ENCODE results near the gene BCKDHB. TPM values are rescaled to one million over a fixed set of nuclear protein-coding genes. Genes with fewer than 3 reads are reported as not detected.
"Not testable (repeated sequence)": the region's sequence is repeated elsewhere in the genome, so short reads cannot be mapped to it uniquely, and the experiment has no call there.

BCKDHB gene
- total and polyA plus RNA-seq, 2 experiments from 2014 or later, result 32.1 to 42.7 TPM

DNA sequence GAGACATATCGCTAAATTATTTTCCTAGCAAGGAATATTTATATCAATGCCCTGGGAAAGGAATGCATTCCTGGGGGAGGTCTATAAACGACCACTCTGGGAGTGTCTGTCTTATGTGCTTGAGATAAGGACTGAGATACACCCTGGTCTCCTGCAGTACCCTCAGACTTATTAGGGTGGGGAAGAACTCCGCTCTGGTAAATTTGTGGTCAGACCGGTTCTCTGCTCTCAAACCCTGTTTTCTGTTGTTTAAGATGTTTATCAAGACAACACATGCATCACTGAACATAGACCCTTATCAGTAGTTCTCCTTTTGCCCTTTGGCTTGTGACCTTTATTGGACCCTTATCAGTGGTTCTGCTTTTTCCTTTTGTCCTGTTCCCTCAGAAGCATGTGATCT is 188.1 kb downstream of the BCKDHB start:
- H3K79me2 ChIP-seq (replicated peaks; ENCODE audit: insufficient read depth); H3K4me3 ChIP-seq; H3K27ac ChIP-seq (ENCODE audit: low read depth); DNase-seq (ENCODE audit: low spot score); H3K4me2 ChIP-seq; H3K27me3 ChIP-seq (ENCODE audit: insufficient read depth); H3K4me1 ChIP-seq (ENCODE audit: insufficient read depth); H3K27ac Mint-ChIP-seq; H3F3A ChIP-seq (replicated peaks; ENCODE audit: low read depth); H3K27me3 Mint-ChIP-seq (ENCODE audit: insufficient read depth, low read depth, poor library complexity); H2AFZ ChIP-seq; H4K20me1 ChIP-seq (replicated peaks; ENCODE audit: insufficient read depth); H3K4me1 Mint-ChIP-seq; H3K4me3 Mint-ChIP-seq; ATAC-seq: not testable (repeated sequence)
- H3K9me3 Mint-ChIP-seq, result peaks cover 39% of the 10 kb centered on the region
- peaks cover 51% of the 10 kb centered on the region for H3K36me3 Mint-ChIP-seq (ENCODE audit: low read depth)
- H3K36me3 ChIP-seq (ENCODE audit: insufficient read depth), result peaks cover 19% of the 10 kb centered on the region; the same call in 1 of the 2 replicates
- peaks cover 13% of the 10 kb centered on the region for H3K9me2 ChIP-seq (ENCODE audit: insufficient read depth)

DNA sequence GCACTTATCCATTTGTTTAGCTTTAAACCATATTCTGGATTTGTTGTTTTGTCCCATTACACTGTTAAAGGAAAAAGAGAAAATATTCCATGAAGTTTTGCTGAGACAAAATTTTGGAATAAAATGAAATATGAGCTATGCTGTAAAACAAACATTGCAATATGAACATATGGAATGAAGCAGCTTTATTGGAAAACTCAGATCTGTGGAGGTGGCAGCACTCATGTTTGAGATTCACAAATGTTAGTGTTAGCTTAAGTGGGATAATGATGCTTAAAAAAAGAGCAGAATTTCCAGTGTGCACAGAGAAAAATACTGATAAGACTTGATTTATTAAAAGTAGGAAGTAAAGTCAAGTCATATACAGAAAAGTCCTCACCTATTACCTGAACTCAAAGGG is 196.2 kb downstream of the BCKDHB start:
- Histone ChIP-seq H2AFZ (no peak overlapping the region), H3F3A (replicated peaks; ENCODE audit: low read depth) (no peaks in the 10 kb centered on the region), H3K4me1 (ENCODE audit: insufficient read depth) (no peaks in the 10 kb centered on the region), H3K4me2 (no peak overlapping the region), H4K20me1 (replicated peaks; ENCODE audit: insufficient read depth) (no peaks in the 10 kb centered on the region), H3K4me3 (no peak overlapping the region), H3K27me3 (ENCODE audit: insufficient read depth) (no peaks in the 10 kb centered on the region), H3K27ac (ENCODE audit: low read depth) (no peak overlapping the region), H3K36me3 (ENCODE audit: insufficient read depth) (peaks cover 4% of the 10 kb centered on the region; the same call in 1 of the 2 replicates), H3K79me2 (replicated peaks; ENCODE audit: insufficient read depth) (no peaks in the 10 kb centered on the region), H3K9me2 (ENCODE audit: insufficient read depth) (peaks cover 13% of the 10 kb centered on the region)
- 0 out of 3 replicates have a peak, but pooled peaks cover 3% of the 10 kb centered on the region for H3K36me3 Mint-ChIP-seq (ENCODE audit: low read depth)
- H3K4me3 Mint-ChIP-seq, result no peak overlapping the region
- TF ChIP-seq JUNB (IDR thresholded peaks at IDR 0.05; ENCODE audit: unreplicated experiment) (no peak), EZH2phosphoT487 (IDR thresholded peaks at IDR 0.05; ENCODE audit: unreplicated experiment) (no peak)
- no peaks in the 10 kb centered on the region for H3K4me1 Mint-ChIP-seq
- DNase-seq (ENCODE audit: low spot score) (no peak), ATAC-seq (no peak)
- no peak overlapping the region for H3K27ac Mint-ChIP-seq
- H3K9me3 Mint-ChIP-seq, result no peaks in the 10 kb centered on the region
- no peaks in the 10 kb centered on the region for H3K27me3 Mint-ChIP-seq (ENCODE audit: insufficient read depth, low read depth, poor library complexity)

DNA sequence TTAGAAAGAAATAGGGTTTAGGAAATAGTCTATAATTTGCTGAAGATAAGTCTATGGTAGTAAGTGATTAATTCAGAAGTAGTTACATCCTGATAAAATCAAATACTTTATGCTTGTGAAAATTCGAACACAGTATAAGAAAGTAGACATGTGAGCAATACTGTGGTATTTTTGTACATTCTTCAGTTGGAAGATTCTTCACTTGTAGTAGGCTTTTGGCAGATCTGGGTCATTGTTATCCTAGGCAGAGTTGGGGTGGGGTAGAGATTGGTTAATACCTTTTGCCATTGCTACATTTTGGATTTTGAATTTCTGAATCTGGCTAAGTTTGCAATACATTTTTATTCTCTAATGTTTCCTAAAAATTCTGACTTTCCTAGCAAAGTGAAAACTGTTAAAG is 197.5 kb downstream of the BCKDHB start:
- no peak overlapping the region for H3K4me3 Mint-ChIP-seq
- DNase-seq (ENCODE audit: low spot score), result no peak
- no peak for TF ChIP-seq CREB1 (CRISPR knock-in tag; IDR thresholded peaks at IDR 0.05; ENCODE audit: low read depth)
- TF ChIP-seq POLR2AphosphoS5 (IDR thresholded peaks at IDR 0.05; ENCODE audit: low read depth), result no peak
- TF ChIP-seq, protein P1, sequence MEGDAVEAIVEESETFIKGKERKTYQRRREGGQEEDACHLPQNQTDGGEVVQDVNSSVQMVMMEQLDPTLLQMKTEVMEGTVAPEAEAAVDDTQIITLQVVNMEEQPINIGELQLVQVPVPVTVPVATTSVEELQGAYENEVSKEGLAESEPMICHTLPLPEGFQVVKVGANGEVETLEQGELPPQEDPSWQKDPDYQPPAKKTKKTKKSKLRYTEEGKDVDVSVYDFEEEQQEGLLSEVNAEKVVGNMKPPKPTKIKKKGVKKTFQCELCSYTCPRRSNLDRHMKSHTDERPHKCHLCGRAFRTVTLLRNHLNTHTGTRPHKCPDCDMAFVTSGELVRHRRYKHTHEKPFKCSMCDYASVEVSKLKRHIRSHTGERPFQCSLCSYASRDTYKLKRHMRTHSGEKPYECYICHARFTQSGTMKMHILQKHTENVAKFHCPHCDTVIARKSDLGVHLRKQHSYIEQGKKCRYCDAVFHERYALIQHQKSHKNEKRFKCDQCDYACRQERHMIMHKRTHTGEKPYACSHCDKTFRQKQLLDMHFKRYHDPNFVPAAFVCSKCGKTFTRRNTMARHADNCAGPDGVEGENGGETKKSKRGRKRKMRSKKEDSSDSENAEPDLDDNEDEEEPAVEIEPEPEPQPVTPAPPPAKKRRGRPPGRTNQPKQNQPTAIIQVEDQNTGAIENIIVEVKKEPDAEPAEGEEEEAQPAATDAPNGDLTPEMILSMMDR (conservative IDR thresholded peaks at IDR 0.05; ENCODE audit: low read depth in 2 of 2), result no peak
- no peak for TF ChIP-seq EZH2 (IDR thresholded peaks at IDR 0.05; ENCODE audit: low read depth, unreplicated experiment)
- TF ChIP-seq NANOG (IDR thresholded peaks at IDR 0.05; ENCODE audit: borderline replicate concordance), result no peak
- TF ChIP-seq, protein P2, sequence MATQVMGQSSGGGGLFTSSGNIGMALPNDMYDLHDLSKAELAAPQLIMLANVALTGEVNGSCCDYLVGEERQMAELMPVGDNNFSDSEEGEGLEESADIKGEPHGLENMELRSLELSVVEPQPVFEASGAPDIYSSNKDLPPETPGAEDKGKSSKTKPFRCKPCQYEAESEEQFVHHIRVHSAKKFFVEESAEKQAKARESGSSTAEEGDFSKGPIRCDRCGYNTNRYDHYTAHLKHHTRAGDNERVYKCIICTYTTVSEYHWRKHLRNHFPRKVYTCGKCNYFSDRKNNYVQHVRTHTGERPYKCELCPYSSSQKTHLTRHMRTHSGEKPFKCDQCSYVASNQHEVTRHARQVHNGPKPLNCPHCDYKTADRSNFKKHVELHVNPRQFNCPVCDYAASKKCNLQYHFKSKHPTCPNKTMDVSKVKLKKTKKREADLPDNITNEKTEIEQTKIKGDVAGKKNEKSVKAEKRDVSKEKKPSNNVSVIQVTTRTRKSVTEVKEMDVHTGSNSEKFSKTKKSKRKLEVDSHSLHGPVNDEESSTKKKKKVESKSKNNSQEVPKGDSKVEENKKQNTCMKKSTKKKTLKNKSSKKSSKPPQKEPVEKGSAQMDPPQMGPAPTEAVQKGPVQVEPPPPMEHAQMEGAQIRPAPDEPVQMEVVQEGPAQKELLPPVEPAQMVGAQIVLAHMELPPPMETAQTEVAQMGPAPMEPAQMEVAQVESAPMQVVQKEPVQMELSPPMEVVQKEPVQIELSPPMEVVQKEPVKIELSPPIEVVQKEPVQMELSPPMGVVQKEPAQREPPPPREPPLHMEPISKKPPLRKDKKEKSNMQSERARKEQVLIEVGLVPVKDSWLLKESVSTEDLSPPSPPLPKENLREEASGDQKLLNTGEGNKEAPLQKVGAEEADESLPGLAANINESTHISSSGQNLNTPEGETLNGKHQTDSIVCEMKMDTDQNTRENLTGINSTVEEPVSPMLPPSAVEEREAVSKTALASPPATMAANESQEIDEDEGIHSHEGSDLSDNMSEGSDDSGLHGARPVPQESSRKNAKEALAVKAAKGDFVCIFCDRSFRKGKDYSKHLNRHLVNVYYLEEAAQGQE (IDR thresholded peaks at IDR 0.05; ENCODE audit: unreplicated experiment), result no peak
- TF ChIP-seq ZNF331 (CRISPR knock-in tag; IDR thresholded peaks at IDR 0.05; ENCODE audit: low read depth), result no peak
- TF ChIP-seq, protein P3, sequence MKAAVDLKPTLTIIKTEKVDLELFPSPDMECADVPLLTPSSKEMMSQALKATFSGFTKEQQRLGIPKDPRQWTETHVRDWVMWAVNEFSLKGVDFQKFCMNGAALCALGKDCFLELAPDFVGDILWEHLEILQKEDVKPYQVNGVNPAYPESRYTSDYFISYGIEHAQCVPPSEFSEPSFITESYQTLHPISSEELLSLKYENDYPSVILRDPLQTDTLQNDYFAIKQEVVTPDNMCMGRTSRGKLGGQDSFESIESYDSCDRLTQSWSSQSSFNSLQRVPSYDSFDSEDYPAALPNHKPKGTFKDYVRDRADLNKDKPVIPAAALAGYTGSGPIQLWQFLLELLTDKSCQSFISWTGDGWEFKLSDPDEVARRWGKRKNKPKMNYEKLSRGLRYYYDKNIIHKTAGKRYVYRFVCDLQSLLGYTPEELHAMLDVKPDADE (IDR thresholded peaks at IDR 0.05), result no peak
- TF ChIP-seq STAT1 (IDR thresholded peaks at IDR 0.05; ENCODE audit: unreplicated experiment), result no peak
- TF ChIP-seq JUNB (IDR thresholded peaks at IDR 0.05; ENCODE audit: unreplicated experiment), result no peak

More for the DNA sequence above, 197.5 kb downstream of the BCKDHB start:
- no peak overlapping the region for H2AFZ ChIP-seq
- Mint-ChIP-seq H3K36me3 (ENCODE audit: low read depth) (0 out of 3 replicates have a peak, but pooled peaks cover 3% of the 10 kb centered on the region), H3K27ac (no peak overlapping the region; the same call in 1 of the 2 replicates), H3K9me3 (no peaks in the 10 kb centered on the region), H3K27me3 (ENCODE audit: insufficient read depth, low read depth, poor library complexity) (no peaks in the 10 kb centered on the region), H3K4me1 (no peaks in the 10 kb centered on the region)
- no peak overlapping the region for H3K27ac ChIP-seq (ENCODE audit: low read depth)
- no peak overlapping the region for H3K4me3 ChIP-seq
- no peaks in the 10 kb centered on the region for H3K27me3 ChIP-seq (ENCODE audit: insufficient read depth)
- H3K9me2 ChIP-seq (ENCODE audit: insufficient read depth), result peaks cover 4% of the 10 kb centered on the region
- H4K20me1 ChIP-seq (replicated peaks; ENCODE audit: insufficient read depth), result no peaks in the 10 kb centered on the region
- H3K4me1 ChIP-seq (ENCODE audit: insufficient read depth), result no peaks in the 10 kb centered on the region
- no peak for ATAC-seq
- H3K4me2 ChIP-seq, result no peak overlapping the region
- H3K36me3 ChIP-seq (ENCODE audit: insufficient read depth), result no peaks in the 10 kb centered on the region
- no peaks in the 10 kb centered on the region for H3F3A ChIP-seq (replicated peaks; ENCODE audit: low read depth)
- H3K79me2 ChIP-seq (replicated peaks; ENCODE audit: insufficient read depth), result no peaks in the 10 kb centered on the region
